Keratinocyte (primary cell): ENCODE measurements around the gene C9orf85. TPM values are rescaled to one million over a fixed set of nuclear protein-coding genes. Genes with fewer than 3 reads are reported as not detected.

Experiments used
- DNase-seq: peaks from one replicate; pipeline ENCODE4 v3.0.0-alpha.2; 2011; ENCODE audit warnings: low read depth, missing footprints, low spot score
- FAIRE-seq: peaks from 2 replicates; lab custom pipeline; 2011; peaks lifted over from hg19 to GRCh38; lab: Jason Lieb, UNC
- H2AFZ ChIP-seq: 2 replicates; pipeline ENCODE4 v1.6.0; 2012; ENCODE audit warnings: low read length, control low read depth, inconsistent platforms; ENCODE audit not compliant: control insufficient read depth
- H3K27ac ChIP-seq: 2 replicates; pipeline ENCODE4 v1.5.1; 2011; ENCODE audit warnings: low read length; ENCODE audit not compliant: control insufficient read depth, insufficient read depth
- H3K27me3 ChIP-seq: 3 replicates; pipeline ENCODE4 v1.6.0; 2011; ENCODE audit warnings: low read length; ENCODE audit not compliant: control insufficient read depth, insufficient read depth; ENCODE audit errors: extremely low read depth
- H3K36me3 ChIP-seq, 2 experiments: 2 replicates in 1 of 2; 3 replicates in 1 of 2; pipeline ENCODE4 v1.5.1; 2011; ENCODE audit warnings: low read length in 2 of 2, mild to moderate bottlenecking in 1 of 2; ENCODE audit not compliant: control insufficient read depth in 2 of 2, insufficient read depth in 2 of 2; ENCODE audit errors: extremely low read depth in 1 of 2
- H3K4me1 ChIP-seq: 3 replicates; pipeline ENCODE4 v1.5.1; 2011; ENCODE audit warnings: low read length; ENCODE audit not compliant: control insufficient read depth, insufficient read depth; ENCODE audit errors: extremely low read depth
- H3K4me2 ChIP-seq: 3 replicates; pipeline ENCODE4 v1.6.0; 2011; ENCODE audit warnings: low read depth, low read length; ENCODE audit not compliant: control insufficient read depth, insufficient read depth; ENCODE audit errors: extremely low read depth
- H3K4me3 ChIP-seq, 3 experiments: fragments of 200-600 bp in 1 of 3; sonication (generic) in 1 of 3; 2 replicates in 2 of 3; 3 replicates in 1 of 3; pipeline ENCODE4 v1.5.1; 2011 to 2016; ENCODE audit warnings: low read length in 3 of 3, mild to moderate bottlenecking in 3 of 3, control low read depth in 2 of 3, inconsistent platforms in 1 of 3, low read depth in 1 of 3, mixed read lengths in 1 of 3, mixed run types in 1 of 3, moderate library complexity in 1 of 3; ENCODE audit not compliant: control insufficient read depth in 2 of 3, insufficient read depth in 2 of 3; ENCODE audit errors: extremely low read depth in 1 of 3
- H3K79me2 ChIP-seq: 2 replicates; pipeline ENCODE4 v1.6.0; 2012; ENCODE audit warnings: low read length; ENCODE audit not compliant: control insufficient read depth, insufficient read depth
- H3K9ac ChIP-seq: 3 replicates; pipeline ENCODE4 v1.6.0; 2011; ENCODE audit warnings: low read length; ENCODE audit not compliant: control insufficient read depth, insufficient read depth; ENCODE audit errors: extremely low read depth
- H3K9me1 ChIP-seq: 3 replicates; pipeline ENCODE4 v1.6.0; 2011; ENCODE audit warnings: low read length; ENCODE audit not compliant: control insufficient read depth, insufficient read depth; ENCODE audit errors: extremely low read depth
- H3K9me3 ChIP-seq: 2 replicates; pipeline ENCODE4 v1.5.1; 2012; ENCODE audit warnings: low read depth, low read length; ENCODE audit not compliant: control insufficient read depth
- H4K20me1 ChIP-seq: 3 replicates; pipeline ENCODE4 v1.6.0; 2011; ENCODE audit warnings: low read length; ENCODE audit not compliant: control insufficient read depth, insufficient read depth; ENCODE audit errors: extremely low read depth
- EZH2 ChIP-seq: IDR thresholded peaks from one replicate; pipeline ENCODE4 v1.6.1; 2012; ENCODE audit warnings: inconsistent platforms, mild to moderate bottlenecking, low read length, moderate library complexity
- dilution Hi-C: fragments of 300-500 bp; cut with MboI; formaldehyde crosslinking; loops from one replicate; pipeline ENCODE4 v1.7.0; 2020; ENCODE audit warnings: low sequenced_read_pairs; ENCODE audit not compliant: extremely low pct_ligation_motif_present
- polyA plus RNA-seq, 5 experiments: library from polyadenylated mRNA; depleted of rRNA in 3 of 5; stranded (reverse) in 3 of 5; stranded (forward) in 1 of 5; unstranded in 1 of 5; fragments of >200 nt; gene quantifications; 1 replicate in 1 of 5; 2 replicates in 3 of 5; 3 replicates in 1 of 5; pipeline versions ENCODE4 v1.2.1 to v1.2.3, GENCODE V29; 2011 to 2012; ENCODE audit warnings: missing spikeins in 2 of 5, low read depth in 1 of 5, low replicate concordance in 1 of 5
- TF ChIP-seq, protein P1 (sequence below), 3 experiments: IDR thresholded peaks in 1 of 3; conservative IDR thresholded peaks in 1 of 3; optimal IDR thresholded peaks in 1 of 3; 2 replicates in 2 of 3; 3 replicates in 1 of 3; pipeline versions ENCODE3 to v1.5.1; 2011; ENCODE audit warnings: low read length in 3 of 3, mild to moderate bottlenecking in 3 of 3, moderate library complexity in 2 of 3, control low read depth in 1 of 3, inconsistent platforms in 1 of 3; ENCODE audit not compliant: insufficient read depth in 2 of 3; ENCODE audit errors: extremely low read depth in 1 of 3

Gene C9orf85
- polyA plus RNA-seq, 1 donor (not counting 4 experiments of a cell fraction or from before 2014, with no cell fraction given), result 18.2 TPM

DNA sequence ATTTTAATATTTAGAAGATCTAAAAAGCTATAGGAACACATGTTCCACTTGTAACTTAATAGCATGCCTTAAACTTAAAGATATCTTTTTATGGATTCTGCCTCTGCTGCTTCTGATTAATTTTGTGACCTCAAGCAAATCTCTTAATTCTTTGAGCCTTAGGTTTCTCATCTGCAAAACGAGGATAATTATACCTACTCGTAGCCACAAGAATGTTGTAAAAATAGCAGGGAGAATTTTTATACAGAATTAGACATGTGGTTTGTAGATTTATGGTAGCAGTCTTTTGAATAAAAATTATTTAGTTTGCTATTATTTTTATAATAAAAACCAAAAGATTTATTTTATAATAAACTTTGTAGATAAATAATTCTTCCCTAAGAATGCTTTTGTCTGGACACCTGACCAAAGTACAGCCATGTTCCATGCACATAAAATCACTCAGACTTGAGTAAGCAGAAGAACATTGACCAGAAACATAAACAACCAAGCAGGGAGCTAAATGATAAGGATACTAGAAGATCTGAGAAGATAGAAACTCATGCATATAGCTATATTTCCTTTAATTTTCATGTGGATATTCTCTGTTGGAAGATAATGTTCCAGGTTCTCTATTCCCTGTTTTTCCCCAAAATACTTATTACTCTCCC, 18.5 kb downstream of the C9orf85 start:
- no peaks in the 10 kb centered on the region for H3K36me3 ChIP-seq
- peak overlapping the region; percentile 43 for H3K4me2 ChIP-seq
- peaks cover 20% of the 10 kb centered on the region for H3K79me2 ChIP-seq
- H3K4me3 ChIP-seq, result no peak overlapping the region
- no peaks in the 10 kb centered on the region for H3K9me1 ChIP-seq
- FAIRE-seq, result no peak
- no peaks in the 10 kb centered on the region for H3K9me3 ChIP-seq
- dilution Hi-C loops, result no loop called here
- peak overlapping the region; percentile 63 for H3K27ac ChIP-seq
- no peak for DNase-seq
- H3K27me3 ChIP-seq, result no peaks in the 10 kb centered on the region
- H3K4me1 ChIP-seq, result peaks cover 15% of the 10 kb centered on the region
- H2AFZ ChIP-seq, result no peak overlapping the region
- H4K20me1 ChIP-seq, result no peaks in the 10 kb centered on the region
- TF ChIP-seq, protein P1, sequence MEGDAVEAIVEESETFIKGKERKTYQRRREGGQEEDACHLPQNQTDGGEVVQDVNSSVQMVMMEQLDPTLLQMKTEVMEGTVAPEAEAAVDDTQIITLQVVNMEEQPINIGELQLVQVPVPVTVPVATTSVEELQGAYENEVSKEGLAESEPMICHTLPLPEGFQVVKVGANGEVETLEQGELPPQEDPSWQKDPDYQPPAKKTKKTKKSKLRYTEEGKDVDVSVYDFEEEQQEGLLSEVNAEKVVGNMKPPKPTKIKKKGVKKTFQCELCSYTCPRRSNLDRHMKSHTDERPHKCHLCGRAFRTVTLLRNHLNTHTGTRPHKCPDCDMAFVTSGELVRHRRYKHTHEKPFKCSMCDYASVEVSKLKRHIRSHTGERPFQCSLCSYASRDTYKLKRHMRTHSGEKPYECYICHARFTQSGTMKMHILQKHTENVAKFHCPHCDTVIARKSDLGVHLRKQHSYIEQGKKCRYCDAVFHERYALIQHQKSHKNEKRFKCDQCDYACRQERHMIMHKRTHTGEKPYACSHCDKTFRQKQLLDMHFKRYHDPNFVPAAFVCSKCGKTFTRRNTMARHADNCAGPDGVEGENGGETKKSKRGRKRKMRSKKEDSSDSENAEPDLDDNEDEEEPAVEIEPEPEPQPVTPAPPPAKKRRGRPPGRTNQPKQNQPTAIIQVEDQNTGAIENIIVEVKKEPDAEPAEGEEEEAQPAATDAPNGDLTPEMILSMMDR (optimal IDR thresholded peaks at IDR 0.05 in 1 of 3, IDR thresholded peaks at IDR 0.05 in 1 of 3, conservative IDR thresholded peaks at IDR 0.05 in 1 of 3; ENCODE audit: extremely low read depth in 1 of 3, insufficient read depth in 2 of 3, low read length in 3 of 3), result no peak
- no peak for TF ChIP-seq EZH2
- no peak overlapping the region for H3K9ac ChIP-seq

GRCh38 chr9:71931166-71931565, 19.7 kb downstream of the C9orf85 start:
- dilution Hi-C loops, result no loop called here
- H3K9me1 ChIP-seq, result no peaks in the 10 kb centered on the region
- H3K36me3 ChIP-seq, result no peaks in the 10 kb centered on the region
- H3K27me3 ChIP-seq, result no peaks in the 10 kb centered on the region
- H3K4me3 ChIP-seq, result no peak overlapping the region
- H4K20me1 ChIP-seq, result no peaks in the 10 kb centered on the region
- TF ChIP-seq EZH2, result no peak
- TF ChIP-seq, protein P1 (optimal IDR thresholded peaks at IDR 0.05 in 1 of 3, IDR thresholded peaks at IDR 0.05 in 1 of 3, conservative IDR thresholded peaks at IDR 0.05 in 1 of 3; ENCODE audit: extremely low read depth in 1 of 3, insufficient read depth in 2 of 3, low read length in 3 of 3), result no peak
- FAIRE-seq (no peak), DNase-seq (no peak)
- H3K9me3 ChIP-seq, result no peaks in the 10 kb centered on the region
- H2AFZ ChIP-seq, result no peak overlapping the region
- no peak overlapping the region for H3K27ac ChIP-seq
- H3K9ac ChIP-seq, result no peak overlapping the region
- peaks cover 19% of the 10 kb centered on the region for H3K4me1 ChIP-seq
- H3K79me2 ChIP-seq, result peaks cover 20% of the 10 kb centered on the region
- H3K4me2 ChIP-seq, result no peak overlapping the region
